T-helper 1 cell (primary cell): Measurements from ENCODE around the gene HMX1.

Experiments used
- DNase-seq, 5 donors: peaks; one replicate each; pipeline ENCODE4 v3.0.0-alpha.2; 2012 to 2020

The HMX1 gene

GRCh38 chr4:8867624-8868320 is 3.9 kb downstream of the HMX1 start:
- no peak for DNase-seq

- no peak for DNase-seq
Observed at GRCh38 chr4:8866828-8867623, 4.6 kb downstream of the HMX1 start.

- no peak for DNase-seq
Observed at GRCh38 chr4:8866421-8866820, 5.2 kb downstream of the HMX1 start.

- DNase-seq = no peak
Observed at GRCh38 chr4:8865681-8866310, 5.8 kb downstream of the HMX1 start.

GRCh38 chr4:8864912-8865680 is 6.5 kb downstream of the HMX1 start:
- no peak for DNase-seq

- DNase-seq = no peak
Observed at GRCh38 chr4:8863686-8864682, 7.7 kb downstream of the HMX1 start.

GRCh38 chr4:8862800-8863685 is 8.6 kb downstream of the HMX1 start:
- DNase-seq = no peak

- no peak for DNase-seq
Observed at GRCh38 chr4:8862334-8862733, 9.3 kb downstream of the HMX1 start.

- no peak for DNase-seq
Observed at GRCh38 chr4:8861576-8862295, 9.9 kb downstream of the HMX1 start.

- DNase-seq = no peak
Observed at GRCh38 chr4:8860892-8861575, 10.6 kb downstream of the HMX1 start.

- DNase-seq = no peak
Observed at GRCh38 chr4:8860096-8860891, 11.3 kb downstream of the HMX1 start.

GRCh38 chr4:8859550-8860095 is 12.0 kb downstream of the HMX1 start:
- no peak for DNase-seq

- no peak for DNase-seq
Observed at GRCh38 chr4:8858701-8859210, 12.9 kb downstream of the HMX1 start.

GRCh38 chr4:8857766-8858700 is 13.6 kb downstream of the HMX1 start:
- DNase-seq = peak in 1 of 5 donors; percentile 21

GRCh38 chr4:8856835-8857621 is 14.6 kb downstream of the HMX1 start:
- DNase-seq = peak in 1 of 5 donors; percentile 6

GRCh38 chr4:8855818-8856245 is 15.8 kb downstream of the HMX1 start:
- no peak for DNase-seq
